Fibroblast of villous mesenchyme (primary cell): ENCODE results near the gene LPAR2. TPM values are rescaled to one million over a fixed set of nuclear protein-coding genes. Genes with fewer than 3 reads are reported as not detected.

Experiments
- DNase-seq: peaks from one replicate; pipeline ENCODE4 v3.0.0-alpha.2; 2010; ENCODE audit warnings: low read depth
- H3K4me3 ChIP-seq: 2 replicates; pipeline ENCODE4 v1.5.1; 2011; ENCODE audit warnings: low read depth, mild to moderate bottlenecking, low read length
- total RNA-seq: library from RNA; depleted of rRNA; stranded (reverse); fragments of >200 nt; gene quantifications from 2 replicates; pipeline ENCODE4 v1.2.3, GENCODE V29; 2012
- TF ChIP-seq, protein P1 (sequence below): IDR thresholded peaks from 2 replicates; pipeline ENCODE4 v1.5.1; 2012; ENCODE audit warnings: low read depth, mild to moderate bottlenecking, low read length; ENCODE audit not compliant: insufficient read depth

LPAR2 gene
- total RNA-seq, 1 donor: 0.86 TPM

DNA sequence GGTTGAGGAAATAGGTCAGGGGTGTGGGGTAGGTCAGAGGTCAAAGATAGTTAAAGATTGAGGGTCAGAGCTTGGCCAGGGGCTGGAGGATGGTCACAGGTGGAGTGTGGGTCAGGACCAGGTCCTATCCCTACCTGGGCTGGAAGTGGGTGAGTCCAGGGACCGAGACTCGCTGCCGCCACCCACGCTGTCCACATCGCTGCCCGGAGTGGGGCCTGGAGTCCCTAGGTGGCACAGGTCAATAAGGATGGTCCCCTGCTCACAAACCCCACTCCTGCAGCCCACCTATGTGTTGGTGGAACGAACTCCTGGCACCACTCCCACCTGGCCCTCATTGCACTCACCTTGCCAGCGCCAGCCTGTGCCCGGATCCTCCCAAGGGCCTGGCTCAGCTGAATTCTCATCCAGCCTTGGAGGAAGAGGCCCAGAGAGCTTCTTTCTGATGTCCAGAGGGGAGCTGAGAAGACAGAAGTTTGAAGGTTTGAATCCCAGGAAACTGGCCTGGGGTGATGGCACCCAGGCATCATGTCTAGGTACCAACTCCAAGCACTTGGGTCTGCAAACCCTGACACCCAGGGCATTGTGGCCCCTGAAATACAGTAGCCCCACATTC, 8.7 kb upstream of the LPAR2 start:
- no peak overlapping the region for H3K4me3 ChIP-seq
- TF ChIP-seq, protein P1, sequence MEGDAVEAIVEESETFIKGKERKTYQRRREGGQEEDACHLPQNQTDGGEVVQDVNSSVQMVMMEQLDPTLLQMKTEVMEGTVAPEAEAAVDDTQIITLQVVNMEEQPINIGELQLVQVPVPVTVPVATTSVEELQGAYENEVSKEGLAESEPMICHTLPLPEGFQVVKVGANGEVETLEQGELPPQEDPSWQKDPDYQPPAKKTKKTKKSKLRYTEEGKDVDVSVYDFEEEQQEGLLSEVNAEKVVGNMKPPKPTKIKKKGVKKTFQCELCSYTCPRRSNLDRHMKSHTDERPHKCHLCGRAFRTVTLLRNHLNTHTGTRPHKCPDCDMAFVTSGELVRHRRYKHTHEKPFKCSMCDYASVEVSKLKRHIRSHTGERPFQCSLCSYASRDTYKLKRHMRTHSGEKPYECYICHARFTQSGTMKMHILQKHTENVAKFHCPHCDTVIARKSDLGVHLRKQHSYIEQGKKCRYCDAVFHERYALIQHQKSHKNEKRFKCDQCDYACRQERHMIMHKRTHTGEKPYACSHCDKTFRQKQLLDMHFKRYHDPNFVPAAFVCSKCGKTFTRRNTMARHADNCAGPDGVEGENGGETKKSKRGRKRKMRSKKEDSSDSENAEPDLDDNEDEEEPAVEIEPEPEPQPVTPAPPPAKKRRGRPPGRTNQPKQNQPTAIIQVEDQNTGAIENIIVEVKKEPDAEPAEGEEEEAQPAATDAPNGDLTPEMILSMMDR: no peak
- DNase-seq: no peak

DNA sequence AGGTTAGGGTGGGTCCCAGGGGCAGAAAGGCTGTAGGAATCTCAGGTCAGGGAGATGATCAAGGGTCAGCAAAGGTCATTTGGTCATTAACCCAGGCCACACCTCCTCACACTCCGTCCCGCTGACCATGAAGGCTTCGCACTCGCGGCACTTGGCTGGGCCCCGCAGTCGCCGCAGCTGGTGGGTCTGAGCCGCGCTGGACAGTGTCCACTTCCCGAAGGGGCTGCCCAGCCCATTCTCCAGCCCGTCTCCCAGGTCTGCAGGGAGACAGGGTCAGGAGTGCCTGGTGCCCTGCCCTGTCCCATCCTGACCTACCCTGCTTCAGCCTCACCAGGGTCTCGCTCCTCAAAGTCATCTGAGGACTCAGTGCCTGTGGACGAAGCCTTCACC, 7.3 kb upstream of the LPAR2 start:
- TF ChIP-seq, protein P1: no peak
- no peak for DNase-seq
- no peak overlapping the region for H3K4me3 ChIP-seq

- H3K4me3 ChIP-seq: no peak overlapping the region
- no peak for DNase-seq
- TF ChIP-seq, protein P1: no peak
Measured at GRCh38 chr19:19634516-19635312, 6.7 kb upstream of the LPAR2 start.

GRCh38 chr19:19633711-19634515, 5.9 kb upstream of the LPAR2 start:
- no peak overlapping the region for H3K4me3 ChIP-seq
- DNase-seq: no peak
- TF ChIP-seq, protein P1: no peak

DNA sequence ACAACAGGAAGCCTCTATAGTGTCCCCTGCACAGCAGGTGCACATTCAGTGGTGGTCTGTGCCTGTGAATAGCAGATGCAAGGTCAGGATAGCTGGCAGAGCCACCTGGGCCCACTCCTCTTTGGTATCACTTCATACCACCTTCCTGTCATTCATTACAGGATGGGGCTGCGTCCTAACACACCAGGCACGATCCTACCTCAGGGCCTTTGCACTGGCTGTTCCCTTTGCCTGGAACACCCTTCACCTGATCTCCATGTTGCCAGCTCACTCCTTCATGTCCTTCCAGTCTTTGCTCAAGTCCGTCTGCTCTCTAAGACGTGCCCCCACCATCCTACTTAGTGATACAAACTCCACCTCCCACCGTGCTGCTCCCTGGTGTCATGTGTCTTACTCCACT, 4.6 kb upstream of the LPAR2 start:
- TF ChIP-seq, protein P1: no peak
- H3K4me3 ChIP-seq: no peak overlapping the region
- DNase-seq: no peak

GRCh38 chr19:19631346-19631745, 3.3 kb upstream of the LPAR2 start:
- DNase-seq: no peak
- TF ChIP-seq, protein P1: no peak
- no peak overlapping the region for H3K4me3 ChIP-seq
